ENCODE results near the gene PROX2.

The PROX2 gene

GRCh38 chr14:74908861-74909341 is 33.0 kb upstream of the PROX2 start:
- DNase-seq, result no peak

GRCh38 chr14:74907744-74908143 is 31.8 kb upstream of the PROX2 start:
- no peak for DNase-seq

GRCh38 chr14:74906925-74907521 is 31.1 kb upstream of the PROX2 start:
- DNase-seq, result no peak

GRCh38 chr14:74905595-74906142 is 29.7 kb upstream of the PROX2 start:
- DNase-seq, result peak; percentile 37 to 88

- DNase-seq, result no peak
These were observed 28.9 kb upstream of the PROX2 start for GRCh38 chr14:74904635-74905503.

- no peak for DNase-seq
These were observed 27.2 kb upstream of the PROX2 start for GRCh38 chr14:74902941-74903705.

- no peak for DNase-seq
These were observed 22.7 kb upstream of the PROX2 start for GRCh38 chr14:74898694-74899093.

- DNase-seq, result no peak
These were observed 22.1 kb upstream of the PROX2 start for GRCh38 chr14:74898083-74898482.

GRCh38 chr14:74897642-74898041 is 21.7 kb upstream of the PROX2 start:
- DNase-seq, result no peak

GRCh38 chr14:74896400-74896799 is 20.5 kb upstream of the PROX2 start:
- DNase-seq, result no peak

GRCh38 chr14:74893614-74894091 is 17.7 kb upstream of the PROX2 start:
- DNase-seq, result peak; percentile 60 to 68

- peak in 1 of 2 donors; percentile 14 for DNase-seq
These were observed 16.8 kb upstream of the PROX2 start for GRCh38 chr14:74892745-74893144.

- peak in 1 of 2 donors; percentile 47 for DNase-seq
These were observed 15.9 kb upstream of the PROX2 start for GRCh38 chr14:74891870-74892269.

GRCh38 chr14:74890262-74890661 is 14.3 kb upstream of the PROX2 start:
- no peak for DNase-seq

GRCh38 chr14:74888164-74889158 is 12.5 kb upstream of the PROX2 start:
- no peak for DNase-seq

- DNase-seq, result no peak
These were observed 10.1 kb upstream of the PROX2 start for GRCh38 chr14:74886001-74886400.

- DNase-seq, result peak; percentile 61 to 75
These were observed 6.4 kb upstream of the PROX2 start for GRCh38 chr14:74882103-74882920.

- DNase-seq, result peak; percentile 76 to 90
These were observed 5.6 kb upstream of the PROX2 start, which contains the start of gene DLST for GRCh38 chr14:74881431-74882102. Gene DLST (plus strand): TSS chr14:74881916. CDS start chr14:74881954, 38 bp downstream.

GRCh38 chr14:74879427-74880182 is 3.7 kb upstream of the PROX2 start:
- no peak for DNase-seq

All from inflammatory macrophage treated with lipopolysaccharide for 1 hour (primary cell).